Right lobe of liver (tissue), 6 donors: ENCODE results near the gene IQSEC3. TPM values are rescaled to one million over a fixed set of nuclear protein-coding genes. Genes with fewer than 3 reads are reported as not detected.

Experiments
- ATAC-seq, 4 donors: fragments of 200-7000 bp; cut with Tn5 transposase; one replicate each; pipeline ENCODE4 v1.9.1; 2020; ENCODE audit warnings: mild to moderate bottlenecking in 4 of 4, moderate library complexity in 4 of 4
- DNase-seq, 3 donors: peaks; one replicate each; pipeline ENCODE4 v3.0.0-alpha.2; 2020
- H3K27ac ChIP-seq, 3 donors: fragments of 200-600 bp; one replicate each; pipeline ENCODE4 v1.8.0; 2022
- H3K27me3 ChIP-seq, 2 donors: fragments of 200-600 bp; one replicate each; pipeline ENCODE4 v1.8.0; 2022
- H3K36me3 ChIP-seq, 4 donors: fragments of 200-600 bp; sonication (generic) in 1 of 4; one replicate each; pipeline versions ENCODE4 v1.5.1 to v1.8.0; 2017 to 2022; ENCODE audit warnings: control low read depth in 1 of 4
- H3K4me1 ChIP-seq, 4 donors: fragments of 200-600 bp; sonication (generic) in 1 of 4; one replicate each; pipeline versions ENCODE4 v1.5.1 to v1.8.0; 2017 to 2022; ENCODE audit warnings: control low read depth in 1 of 4
- H3K4me3 ChIP-seq, 3 donors: fragments of 200-600 bp; one replicate each; pipeline ENCODE4 v1.8.0; 2022
- H3K9me3 ChIP-seq, 4 donors: fragments of 200-600 bp; sonication (generic) in 1 of 4; one replicate each; pipeline versions ENCODE4 v1.5.1 to v1.8.0; 2017 to 2022; ENCODE audit warnings: control low read depth in 1 of 4
- POLR2A ChIP-seq: fragments of 450-650 bp; IDR thresholded peaks from one replicate; pipeline ENCODE4 v1.6.1; 2017; ENCODE audit warnings: antibody characterized with exemption, mild to moderate bottlenecking
- WGBS: methylation state at CpG from one replicate; pipeline ENCODE4 v1.1.6; 2018; ENCODE audit warnings: low coverage, low lambda C conversion rate; ENCODE audit not compliant: insufficient coverage; ENCODE audit errors: missing lambda C conversion rate; 5-methylcytosine and 5-hydroxymethylcytosine counted together
- intact Hi-C, 2 donors: fragments of 100-400 bp; cut with DNase I; formaldehyde crosslinking; loops; one replicate each; pipeline versions ENCODE4 v1.11.2 to v1.14.1; 2022
- total RNA-seq, 6 experiments: library from RNA; depleted of rRNA in 2 of 6; stranded (reverse); fragments of >200 nt in 2 of 6; fragmentation: NEBNext Ultra II Directional in 3 of 6; extraction: Animal tissue kit (Norgen Biotek cat#: 25700) in 3 of 6; gene quantifications; one replicate each; pipeline versions ENCODE4 v1.1.0 to v1.2.4, GENCODE V29; 2016 to 2023
- TF ChIP-seq, protein P1 (sequence below), 4 donors: fragments of 200-600 bp in 3 of 4; fragments of 450-650 bp in 1 of 4; IDR thresholded peaks; one replicate each; pipeline versions ENCODE4 v1.5.1 to v1.8.0; 2016 to 2022; ENCODE audit warnings: antibody characterized with exemption in 4 of 4, mild to moderate bottlenecking in 2 of 4
- donor health status: DM: no; HTN: yes; CAD: no.
- donor health status: DM: no; HTN: no; CAD: no.
- donor health status: DM: no; HTN: no; CAD: no.
- donor health status: DM: no; HTN: yes; CAD: no.
- donor health status: DM: no; HTN: yes; CAD: no.

The IQSEC3 gene
- total RNA-seq, 6 experiments from 2014 or later, result 0.05 to 0.64 (median 0.15) TPM; not detected in 1

DNA sequence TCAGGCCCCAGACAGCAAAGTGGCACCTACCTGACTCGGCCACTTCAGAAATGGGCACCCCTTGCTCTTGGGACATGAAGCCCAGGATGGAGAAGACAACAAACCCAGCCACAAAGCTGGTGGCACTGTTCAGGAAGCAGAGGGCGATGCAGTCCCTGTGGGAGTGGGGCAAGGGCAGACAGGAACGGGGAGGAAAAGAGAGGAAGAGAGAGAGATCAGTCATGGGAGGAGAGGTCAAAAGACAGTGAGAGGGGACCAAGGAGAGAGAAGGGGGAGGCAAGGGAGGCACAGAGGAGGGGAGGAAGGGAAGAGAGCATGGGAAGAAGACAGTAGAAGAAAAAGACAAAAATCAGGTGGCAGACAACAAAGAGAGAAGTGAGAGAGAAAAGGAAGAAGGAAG, 130.8 kb downstream of the IQSEC3 start:
- ATAC-seq, result no peak
- Histone ChIP-seq H3K4me3 (no peak overlapping the region), H3K36me3 (peaks cover 0 to 87% (median 13%) of the 10 kb centered on the region in 4 donors), H3K27ac (no peak overlapping the region), H3K4me1 (no peaks in the 10 kb centered on the region), H3K9me3 (no peaks in the 10 kb centered on the region), H3K27me3 (no peaks in the 10 kb centered on the region)
- intact Hi-C loops, result no loop called here
- WGBS, result 78% methylated on average over 3 of the region's 3 CpGs
- DNase-seq, result no peak
- TF ChIP-seq, protein P1, sequence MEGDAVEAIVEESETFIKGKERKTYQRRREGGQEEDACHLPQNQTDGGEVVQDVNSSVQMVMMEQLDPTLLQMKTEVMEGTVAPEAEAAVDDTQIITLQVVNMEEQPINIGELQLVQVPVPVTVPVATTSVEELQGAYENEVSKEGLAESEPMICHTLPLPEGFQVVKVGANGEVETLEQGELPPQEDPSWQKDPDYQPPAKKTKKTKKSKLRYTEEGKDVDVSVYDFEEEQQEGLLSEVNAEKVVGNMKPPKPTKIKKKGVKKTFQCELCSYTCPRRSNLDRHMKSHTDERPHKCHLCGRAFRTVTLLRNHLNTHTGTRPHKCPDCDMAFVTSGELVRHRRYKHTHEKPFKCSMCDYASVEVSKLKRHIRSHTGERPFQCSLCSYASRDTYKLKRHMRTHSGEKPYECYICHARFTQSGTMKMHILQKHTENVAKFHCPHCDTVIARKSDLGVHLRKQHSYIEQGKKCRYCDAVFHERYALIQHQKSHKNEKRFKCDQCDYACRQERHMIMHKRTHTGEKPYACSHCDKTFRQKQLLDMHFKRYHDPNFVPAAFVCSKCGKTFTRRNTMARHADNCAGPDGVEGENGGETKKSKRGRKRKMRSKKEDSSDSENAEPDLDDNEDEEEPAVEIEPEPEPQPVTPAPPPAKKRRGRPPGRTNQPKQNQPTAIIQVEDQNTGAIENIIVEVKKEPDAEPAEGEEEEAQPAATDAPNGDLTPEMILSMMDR (IDR thresholded peaks at IDR 0.05), result no peak
- TF ChIP-seq POLR2A, result no peak

DNA sequence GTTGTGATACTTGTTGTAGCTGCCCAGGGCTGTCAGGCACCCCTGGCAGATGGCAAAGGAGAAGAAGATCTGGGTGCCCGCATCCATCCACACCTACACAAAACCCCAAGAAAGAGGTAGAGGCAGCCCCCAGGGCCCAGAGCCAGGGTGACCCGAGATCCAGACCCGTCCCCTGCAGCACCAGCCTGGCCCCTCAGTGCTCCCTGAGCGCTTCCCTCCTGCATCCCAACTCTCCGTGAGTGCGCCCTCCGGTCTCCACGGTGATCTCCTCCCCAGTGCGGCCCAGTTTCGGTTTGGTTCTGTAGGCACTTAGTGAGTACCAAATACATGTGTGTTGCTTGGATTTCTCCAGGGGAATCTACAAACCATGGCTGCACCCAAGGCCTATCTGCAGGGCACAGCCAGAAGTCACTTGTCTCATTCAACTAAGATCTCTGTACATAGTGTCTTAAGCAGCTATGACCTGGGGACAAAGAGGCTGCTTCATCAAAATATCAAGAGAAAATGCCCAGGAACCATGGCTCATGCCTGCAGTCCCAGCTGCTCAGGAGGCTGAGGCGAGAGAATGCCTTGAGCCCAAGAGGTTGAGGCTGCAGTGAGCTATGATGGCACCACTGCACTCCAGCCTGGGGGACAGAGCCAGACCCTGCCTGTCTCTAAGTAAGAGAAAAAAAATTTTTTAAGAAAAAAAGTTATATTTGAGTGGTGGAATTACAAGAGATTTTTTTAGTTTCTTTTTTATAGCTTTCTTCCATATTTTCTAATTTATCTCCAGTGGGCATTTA, 131.5 kb downstream of the IQSEC3 start:
- no peak for ATAC-seq
- no peak for TF ChIP-seq POLR2A
- TF ChIP-seq, protein P1 (IDR thresholded peaks at IDR 0.05), result no peak
- Histone ChIP-seq H3K27ac (no peak overlapping the region), H3K27me3 (no peaks in the 10 kb centered on the region), H3K4me3 (no peak overlapping the region), H3K36me3 (peaks cover 0 to 87% (median 16%) of the 10 kb centered on the region in 4 donors), H3K4me1 (no peaks in the 10 kb centered on the region), H3K9me3 (no peaks in the 10 kb centered on the region)
- WGBS, result 100% methylated on average over 1 of the region's 11 CpGs
- intact Hi-C loops, result no loop called here
- peak in 2 of 3 donors; percentile 9 to 44 for DNase-seq

DNA sequence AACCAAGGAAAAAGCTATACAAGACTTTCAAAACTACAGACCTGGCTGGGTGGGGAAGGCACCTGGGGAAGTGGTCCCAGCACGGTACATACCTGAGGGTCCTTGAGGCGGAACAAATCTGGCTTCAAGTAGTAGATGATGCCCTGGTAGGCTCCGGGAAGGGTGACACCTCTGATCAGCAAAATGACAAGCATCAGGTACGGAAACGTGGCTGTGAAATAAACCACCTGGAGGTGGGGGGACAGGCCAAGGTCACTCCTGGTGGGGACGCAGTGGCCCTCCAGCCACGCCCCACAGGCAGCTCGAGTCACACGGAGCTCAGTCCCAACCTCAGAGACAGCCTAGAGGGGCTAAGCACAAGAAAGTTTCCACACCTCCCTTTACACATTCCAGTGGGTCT, 132.1 kb downstream of the IQSEC3 start:
- no peak overlapping the region for H3K4me3 ChIP-seq
- no peaks in the 10 kb centered on the region for H3K27me3 ChIP-seq
- no peaks in the 10 kb centered on the region for H3K9me3 ChIP-seq
- no peak overlapping the region for H3K27ac ChIP-seq
- H3K36me3 ChIP-seq, result peaks cover 0 to 87% (median 15%) of the 10 kb centered on the region in 4 donors
- no peak for TF ChIP-seq POLR2A
- TF ChIP-seq, protein P1 (IDR thresholded peaks at IDR 0.05), result no peak
- DNase-seq (peak in 1 of 3 donors; percentile 34), ATAC-seq (no peak)
- intact Hi-C loops, result no loop called here
- WGBS, result 88% methylated on average over 2 of the region's 9 CpGs
- H3K4me1 ChIP-seq, result no peaks in the 10 kb centered on the region

DNA sequence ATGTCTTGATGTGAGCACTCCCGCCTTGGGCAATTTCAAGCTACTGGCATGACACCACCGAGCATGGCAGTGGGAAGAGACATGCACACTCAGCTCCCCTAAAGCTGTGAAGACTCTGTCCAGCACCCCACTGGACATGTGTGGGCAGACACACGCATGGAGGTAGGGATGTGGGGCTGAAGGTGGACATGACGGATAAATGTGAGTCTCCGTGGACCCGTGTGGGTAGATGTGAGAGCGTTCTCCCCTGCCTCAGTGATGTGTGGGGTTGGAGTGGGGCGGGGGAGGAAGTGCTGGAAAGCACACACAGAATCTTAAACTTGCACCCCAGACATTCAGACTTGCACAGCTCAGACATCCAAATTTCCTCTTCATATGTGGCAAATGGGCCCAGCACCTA, 134.8 kb downstream of the IQSEC3 start:
- Histone ChIP-seq H3K36me3 (peaks cover 0 to 80% (median 12%) of the 10 kb centered on the region in 4 donors), H3K27me3 (no peaks in the 10 kb centered on the region), H3K9me3 (no peaks in the 10 kb centered on the region), H3K4me3 (no peak overlapping the region), H3K4me1 (no peaks in the 10 kb centered on the region), H3K27ac (no peak overlapping the region)
- DNase-seq, result peak in 1 of 3 donors; percentile 29
- intact Hi-C loops, result no loop called here
- TF ChIP-seq, protein P1 (IDR thresholded peaks at IDR 0.05), result no peak
- TF ChIP-seq POLR2A, result no peak
- no peak for ATAC-seq
- WGBS, result 85% methylated on average over 8 of the region's 8 CpGs
